Hippocampal formation (tissue), 2 donors: ENCODE data around the gene CENPK.
"Not testable (repeated sequence)": the region's sequence is repeated elsewhere in the genome, so short reads cannot be mapped to it uniquely, and the experiment has no call there.

Experiments used
- DNase-seq, 2 donors: peaks; one replicate each; lab custom pipeline; 2025; lab: John Stamatoyannopoulos, UW

Gene CENPK, protein sequence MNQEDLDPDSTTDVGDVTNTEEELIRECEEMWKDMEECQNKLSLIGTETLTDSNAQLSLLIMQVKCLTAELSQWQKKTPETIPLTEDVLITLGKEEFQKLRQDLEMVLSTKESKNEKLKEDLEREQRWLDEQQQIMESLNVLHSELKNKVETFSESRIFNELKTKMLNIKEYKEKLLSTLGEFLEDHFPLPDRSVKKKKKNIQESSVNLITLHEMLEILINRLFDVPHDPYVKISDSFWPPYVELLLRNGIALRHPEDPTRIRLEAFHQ

DNA sequence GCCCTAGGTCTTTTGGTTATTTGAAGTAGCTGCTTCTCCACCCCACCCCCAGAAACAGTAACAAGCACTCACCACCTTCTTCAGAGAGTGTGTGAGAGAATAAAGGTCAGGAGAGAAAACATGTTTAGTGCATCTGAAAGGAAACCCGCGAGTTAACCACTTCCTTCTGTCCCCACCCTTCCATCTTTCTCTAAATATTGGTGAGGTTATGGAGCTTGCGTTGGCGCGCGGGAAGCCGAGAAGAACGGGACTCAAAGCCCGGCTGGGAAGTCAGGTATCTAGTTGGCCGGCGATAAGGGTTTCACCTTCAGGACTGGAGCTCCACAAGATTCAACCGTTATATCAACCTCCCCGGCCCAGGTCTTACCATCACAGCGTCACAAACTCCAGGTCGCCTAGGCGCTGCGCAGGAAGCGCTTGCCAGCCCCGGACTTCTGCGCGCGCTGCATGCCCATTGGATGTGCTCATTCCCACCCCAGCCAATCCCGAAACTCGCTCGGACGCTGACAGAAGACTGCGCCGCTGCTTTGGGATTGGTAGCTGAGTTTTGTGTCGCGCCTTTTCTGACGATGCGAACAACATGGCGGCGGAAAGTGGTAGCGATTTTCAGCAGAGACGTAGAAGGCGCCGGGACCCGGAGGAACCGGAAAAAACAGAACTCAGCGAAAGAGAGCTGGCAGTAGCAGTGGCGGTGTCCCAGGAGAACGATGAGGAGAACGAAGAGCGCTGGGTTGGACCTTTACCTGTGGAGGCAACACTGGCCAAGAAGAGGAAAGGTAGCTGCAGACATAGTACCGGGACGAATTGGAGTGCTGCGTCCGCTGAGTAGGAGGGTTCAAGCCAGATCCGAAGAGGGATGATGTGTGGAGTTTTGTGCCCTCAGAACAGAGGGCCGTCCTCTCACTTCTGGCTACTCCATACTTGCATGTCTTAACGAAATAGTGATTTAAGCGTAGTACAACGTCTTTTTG lies at the start of gene CENPK, which contains the start of gene PPWD1:
Gene CENPK (minus strand): TSS at position 438 of the 971 bp plus-strand sequence. CDS start 8,261 bp downstream, outside the sequence.
Gene PPWD1 (plus strand): TSS at position 566 of the 971 bp plus-strand sequence. CDS start 15 bp downstream, at position 581.
- DNase-seq = peak; percentile 90

DNA sequence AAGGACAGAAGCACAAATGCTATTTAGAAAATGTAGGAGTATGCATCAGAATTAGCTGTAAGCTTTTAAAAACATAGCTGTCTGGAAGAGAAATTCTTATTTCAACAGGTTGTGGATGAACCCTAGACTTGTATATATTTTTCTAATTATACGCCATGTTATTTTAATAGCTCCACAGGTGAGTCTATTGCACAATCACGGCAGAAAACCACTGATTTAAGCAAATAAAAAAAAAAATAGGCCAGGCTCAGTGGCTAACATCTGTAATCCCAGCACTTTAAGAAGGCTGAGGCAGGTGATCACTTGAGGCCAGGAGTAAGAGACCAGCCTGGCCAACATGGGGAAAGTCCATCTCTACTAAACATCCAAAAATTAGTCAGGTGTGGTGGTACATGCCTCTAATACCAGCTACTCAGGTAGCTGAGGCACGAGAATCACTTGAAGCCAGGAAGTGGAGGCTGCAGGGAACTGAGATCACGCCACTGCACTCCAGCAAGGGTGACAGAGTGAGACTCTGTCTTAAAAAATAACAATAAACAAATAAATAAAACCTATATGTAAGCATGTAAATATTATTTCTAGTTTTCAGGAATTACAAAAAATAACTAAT lies 49.4 kb upstream of the CENPK start:
- no peak for DNase-seq

DNA sequence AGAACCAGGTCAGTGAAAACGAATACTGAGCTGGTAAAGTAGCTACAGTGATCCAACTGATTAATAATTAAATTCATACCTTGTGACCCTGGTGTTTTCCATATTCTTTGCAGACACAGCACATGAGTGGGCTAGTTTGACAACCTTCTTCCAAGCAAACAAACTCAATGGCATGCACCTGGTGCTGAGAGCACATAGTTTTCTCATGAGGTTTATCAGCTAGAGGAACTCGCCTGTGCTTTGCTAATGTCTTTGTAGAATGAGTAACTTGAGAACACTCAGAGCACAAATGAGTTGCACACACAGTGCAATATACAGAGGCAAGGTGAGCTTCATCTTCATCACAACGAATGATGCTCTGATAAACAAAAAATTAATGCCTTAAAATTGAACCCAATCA lies 48.6 kb upstream of the CENPK start:
- DNase-seq = no peak

DNA sequence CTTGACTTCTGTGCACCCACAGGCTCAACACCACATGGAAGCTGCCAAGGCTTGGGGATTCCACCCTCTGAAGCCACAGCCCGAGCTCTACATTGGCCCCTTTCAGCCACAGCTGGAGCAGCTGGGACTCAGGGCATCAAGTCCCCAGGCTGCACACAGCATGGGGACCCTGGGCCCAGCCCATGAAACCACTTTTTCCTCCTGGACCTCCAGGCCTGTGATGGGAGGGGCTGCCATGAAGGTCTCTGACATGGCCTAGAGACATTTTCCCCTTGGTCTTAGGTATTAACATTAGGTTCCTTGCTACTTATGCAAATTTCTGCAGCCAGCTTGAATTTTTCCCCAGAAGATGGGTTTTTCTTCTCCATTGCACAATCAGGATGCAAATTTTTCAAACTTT lies 38.8 kb upstream of the CENPK start:
- not testable (repeated sequence) for DNase-seq

DNA sequence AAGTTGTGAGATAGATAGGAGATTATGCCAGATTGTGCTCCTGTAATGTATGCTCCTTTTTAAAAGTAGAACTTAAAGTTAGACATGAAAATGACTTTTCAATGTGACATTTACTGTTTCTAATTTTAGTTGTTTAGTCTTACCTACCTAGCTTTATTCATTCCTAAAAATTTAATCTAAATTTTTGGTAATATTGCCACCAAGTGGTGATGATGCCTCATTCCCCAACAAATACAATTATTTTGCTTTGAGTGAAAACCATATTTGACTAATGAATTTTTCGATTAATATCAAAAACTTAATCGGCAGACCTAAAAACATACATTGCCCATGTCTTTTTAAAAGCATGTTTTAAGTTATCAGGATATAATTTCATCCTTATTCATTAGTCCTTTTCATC lies 25.7 kb upstream of the CENPK start:
- no peak for DNase-seq

DNA sequence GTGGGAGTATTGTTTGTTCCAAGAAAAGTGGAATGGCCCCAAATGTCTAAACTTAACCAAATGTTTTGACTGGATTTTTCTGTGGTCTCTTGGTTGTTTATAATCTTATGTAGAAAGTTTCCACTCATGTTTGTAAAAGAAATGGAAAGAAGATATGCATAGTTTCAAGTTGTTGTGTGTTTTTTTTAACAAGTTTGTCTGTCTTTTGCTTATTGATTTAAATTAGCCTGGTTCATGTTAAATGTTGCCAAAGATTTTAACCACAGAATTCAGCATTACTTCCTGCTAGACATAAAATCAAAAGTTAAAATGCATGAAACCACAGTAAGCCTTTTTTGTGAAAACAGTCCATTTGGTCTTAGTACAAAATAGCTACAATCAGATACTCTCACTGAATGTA lies 14.2 kb upstream of the CENPK start:
- DNase-seq = no peak

DNA sequence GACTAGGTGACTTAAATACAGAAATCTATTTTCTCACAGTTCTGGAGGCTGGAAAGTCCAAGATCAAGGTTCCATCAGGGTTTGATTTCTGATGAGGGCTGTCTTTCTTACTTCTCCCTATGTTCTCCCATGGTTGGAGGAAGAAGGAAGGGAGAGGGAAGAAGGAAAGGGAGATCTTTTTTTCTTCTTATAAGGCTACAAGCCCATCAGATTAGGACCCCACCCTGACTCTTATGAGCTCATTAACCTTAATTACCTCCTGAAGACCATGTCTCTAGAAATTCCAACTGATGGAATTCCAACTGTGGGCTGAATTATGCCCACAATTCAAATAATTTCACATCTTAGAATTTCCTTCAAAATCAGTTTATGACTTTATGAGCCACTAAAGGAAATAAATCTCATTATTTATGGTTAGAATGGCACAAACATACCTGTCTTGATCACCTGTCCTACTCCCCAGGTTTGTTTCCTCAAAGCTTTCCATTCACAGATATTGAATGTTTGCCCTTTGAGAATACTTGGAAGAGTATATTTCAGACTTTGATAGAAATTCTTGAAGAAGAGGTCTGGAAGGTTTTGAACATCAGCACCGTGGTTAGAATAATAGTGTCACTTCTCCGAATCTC lies 7.7 kb upstream of the CENPK start:
- DNase-seq = no peak

DNA sequence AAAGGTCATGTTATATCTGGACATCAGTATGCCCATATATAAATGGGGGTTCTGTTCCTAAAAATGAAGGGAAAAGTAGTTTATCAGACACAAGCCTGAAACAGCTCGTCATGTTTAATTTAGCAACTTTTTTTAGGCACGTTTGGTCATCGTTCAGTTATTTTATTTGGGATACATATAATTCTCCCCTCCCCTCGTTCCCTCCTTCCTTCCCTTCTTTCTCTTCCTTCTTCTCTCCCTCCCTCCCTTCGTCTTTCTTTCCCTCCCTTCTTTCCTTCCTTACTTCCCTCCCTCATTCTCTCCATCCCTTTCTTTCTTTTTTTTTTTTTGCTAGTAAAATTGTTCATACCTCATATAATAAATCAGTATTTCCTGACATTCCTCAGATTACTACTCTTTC lies 3.5 kb upstream of the CENPK start:
- no peak for DNase-seq

DNA sequence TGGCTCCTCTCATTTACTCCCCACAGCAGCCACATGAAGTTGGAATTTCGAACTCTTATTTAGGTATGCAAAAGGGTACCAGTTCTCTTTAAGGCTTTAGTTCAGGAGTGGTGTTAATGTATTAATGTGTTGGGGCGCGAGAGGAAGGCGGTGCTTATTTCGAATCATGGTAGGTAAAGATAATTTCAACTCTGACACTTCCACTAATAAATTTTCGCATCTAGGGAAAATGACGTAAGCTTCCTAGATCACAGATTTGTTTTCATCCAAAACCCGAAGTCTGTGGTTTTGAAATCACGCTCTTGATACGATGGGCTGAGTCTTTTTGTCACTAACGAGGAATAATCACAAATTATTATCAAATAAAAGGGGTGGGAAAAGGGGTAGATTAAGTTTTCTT lies 809 bp upstream of the CENPK start:
- no peak for DNase-seq

DNA sequence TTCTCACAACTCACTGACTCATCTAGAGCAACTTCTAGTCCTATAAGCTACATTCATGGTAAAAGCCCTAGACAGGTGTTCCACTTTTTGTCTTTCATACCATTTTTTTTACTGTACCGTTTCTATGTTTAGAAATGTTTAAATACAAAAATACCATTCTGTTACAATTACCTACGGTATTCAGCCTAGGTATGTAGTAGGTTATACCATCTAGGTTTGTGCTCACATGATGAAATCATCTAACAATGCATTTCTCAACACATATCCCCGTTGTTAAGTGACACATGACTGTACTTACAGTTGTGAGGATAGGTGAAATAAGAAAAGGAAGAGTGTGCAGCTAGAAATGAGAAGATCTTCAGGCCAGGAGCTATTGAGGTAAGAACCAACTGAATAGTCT lies 6.2 kb downstream of the CENPK start:
- DNase-seq = no peak

DNA sequence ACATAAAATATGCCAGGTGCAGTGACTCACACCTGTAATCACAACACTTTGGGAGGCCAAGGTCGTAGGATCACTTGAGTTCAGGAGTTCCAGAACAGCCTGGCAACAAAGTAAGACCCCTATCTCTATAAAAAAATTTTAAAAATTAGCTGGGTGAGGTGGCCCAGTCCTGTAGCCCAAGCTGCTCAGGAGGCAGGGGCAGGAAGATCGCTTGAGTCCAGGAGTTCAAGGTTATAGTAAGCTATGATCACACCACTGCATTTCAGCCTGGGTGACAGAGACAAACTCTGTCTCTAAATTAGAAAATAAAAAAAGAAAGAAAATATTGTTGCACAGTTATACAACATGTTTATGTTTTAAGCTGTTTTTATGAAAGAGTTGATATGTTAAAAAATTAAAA lies 6.8 kb downstream of the CENPK start:
- no peak for DNase-seq

DNA sequence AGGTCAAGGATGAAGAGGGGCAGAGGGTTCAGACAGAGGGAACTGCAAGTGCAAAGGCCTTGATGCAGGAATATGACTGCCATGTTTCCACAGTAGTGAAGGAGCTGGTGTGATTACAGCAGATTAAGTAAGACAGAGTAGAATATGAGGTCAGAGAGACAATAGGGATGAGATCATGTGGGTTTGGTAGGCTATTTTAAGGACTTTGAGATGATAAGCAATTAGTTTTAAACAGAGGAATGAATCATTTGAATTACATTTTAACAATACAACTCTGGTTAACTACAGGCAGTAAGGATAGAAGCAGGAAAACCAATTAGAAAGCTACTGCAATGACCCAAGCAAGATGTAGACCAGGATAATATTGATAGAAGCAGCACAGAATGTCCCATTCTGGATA lies 7.7 kb downstream of the CENPK start:
- DNase-seq = no peak

DNA sequence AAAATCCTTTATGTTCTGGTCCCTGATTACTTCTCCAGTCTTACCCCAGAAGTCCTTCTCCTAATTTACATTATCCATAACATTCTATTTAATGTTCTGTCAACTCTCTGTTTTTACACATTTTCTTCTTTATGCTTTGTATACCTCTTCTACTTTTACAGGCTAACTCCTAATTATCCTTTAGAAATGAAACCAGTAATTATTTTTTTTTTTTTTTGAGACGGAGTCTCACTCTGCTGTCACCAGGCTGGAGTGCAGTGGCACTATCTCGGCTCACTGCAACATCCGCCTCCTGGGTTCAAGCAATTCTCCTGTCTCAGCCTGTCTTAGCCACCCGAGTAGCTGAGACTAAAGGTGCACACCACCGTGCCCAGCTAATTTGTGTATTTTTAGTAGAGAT lies 9.0 kb downstream of the CENPK start:
- no peak for DNase-seq

DNA sequence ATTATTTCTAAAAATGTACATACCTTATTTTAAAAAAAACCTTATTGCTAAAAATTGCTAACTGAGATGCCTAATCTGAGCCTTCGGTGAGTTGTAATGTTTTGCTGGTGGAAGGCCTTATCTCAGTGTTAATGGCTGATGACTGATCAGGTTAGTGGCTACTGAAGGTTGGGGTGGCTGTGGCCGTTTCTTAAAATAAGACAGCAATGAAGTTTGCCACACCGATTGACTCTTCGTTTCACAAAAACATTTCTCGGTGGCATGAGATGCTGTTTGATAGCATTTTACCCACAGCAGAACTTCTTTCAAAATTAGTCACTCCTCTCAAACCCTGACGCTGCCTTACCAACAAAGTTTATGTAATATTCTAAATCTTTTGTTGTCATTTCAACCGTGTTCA lies 14.7 kb downstream of the CENPK start:
- no peak for DNase-seq

DNA sequence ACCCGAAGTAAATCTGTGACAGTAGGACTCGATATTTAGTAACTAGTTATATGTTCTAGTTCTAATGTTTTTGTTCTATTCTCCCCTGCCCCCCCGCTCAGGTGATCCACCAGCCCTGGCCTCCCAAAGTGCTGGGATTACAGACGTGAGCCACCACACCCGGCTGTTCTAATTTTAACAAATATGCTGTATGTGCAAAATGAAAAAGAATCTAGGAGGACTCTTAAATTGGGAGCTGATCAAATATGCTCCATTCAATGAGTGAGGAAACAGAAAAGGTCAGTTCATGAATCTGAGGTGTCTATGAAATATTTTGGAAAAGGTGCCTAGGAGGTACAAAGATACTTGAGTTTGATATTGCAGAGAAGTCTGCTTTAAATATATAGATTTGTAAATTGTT lies 16.8 kb downstream of the CENPK start:
- DNase-seq = no peak

DNA sequence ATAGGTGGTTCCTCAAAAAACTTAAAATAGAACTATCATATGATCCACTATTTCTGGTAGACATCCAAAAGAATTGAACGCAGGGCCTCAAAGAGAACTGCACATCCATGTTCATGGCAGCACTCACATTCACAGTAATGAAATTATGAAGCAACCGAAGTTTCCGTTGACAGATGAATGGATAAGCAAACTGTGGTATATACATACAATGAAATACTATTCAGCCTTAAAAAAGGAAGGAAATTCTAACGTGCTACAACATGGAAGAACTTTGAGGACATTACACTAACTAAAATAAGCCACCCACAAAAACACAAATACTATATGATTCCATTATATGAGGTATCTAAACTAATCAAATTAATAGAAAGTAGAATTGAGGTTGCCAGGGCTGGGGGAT lies 18.5 kb downstream of the CENPK start:
- DNase-seq = no peak

DNA sequence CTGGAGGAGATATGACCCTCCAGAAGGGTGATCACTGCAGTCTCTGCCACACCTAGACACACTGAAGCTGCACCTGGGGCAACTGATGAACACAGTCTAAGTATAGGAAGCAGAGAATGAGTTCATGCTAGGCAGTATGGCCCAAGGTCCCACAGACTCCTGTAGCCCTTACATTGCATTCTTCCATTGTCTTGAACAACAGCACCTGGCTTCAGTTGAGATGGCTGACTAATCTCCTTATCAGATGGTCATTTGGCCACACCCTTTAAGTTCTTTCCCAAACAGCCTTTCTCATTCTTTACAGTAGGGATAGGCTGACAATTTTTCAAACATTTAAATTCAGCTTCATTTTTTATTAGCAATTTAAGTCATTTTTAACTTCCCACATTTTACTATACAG lies 23.1 kb downstream of the CENPK start:
- no peak for DNase-seq

DNA sequence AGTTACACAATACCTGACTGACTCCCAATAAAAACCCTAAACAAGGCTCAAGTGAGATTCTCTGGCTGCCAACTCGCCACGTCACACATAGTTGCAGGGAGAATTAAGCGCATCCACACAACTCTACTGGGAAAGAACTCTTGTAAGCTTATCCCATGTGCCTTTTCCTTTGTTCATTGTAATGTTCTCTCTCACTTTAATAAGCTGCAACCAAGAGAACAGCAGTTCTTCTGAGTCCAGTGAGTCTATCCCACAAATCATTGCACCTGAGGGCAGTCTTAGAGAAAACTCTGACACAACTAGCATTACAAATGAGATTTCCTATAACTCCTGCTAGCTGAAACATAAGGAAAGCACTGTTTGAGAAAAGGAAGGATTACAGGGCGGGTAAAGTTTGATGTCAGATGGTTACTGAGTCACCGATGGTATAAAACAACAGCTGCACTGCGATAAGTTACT lies 27.4 kb downstream of the CENPK start:
- no peak for DNase-seq

DNA sequence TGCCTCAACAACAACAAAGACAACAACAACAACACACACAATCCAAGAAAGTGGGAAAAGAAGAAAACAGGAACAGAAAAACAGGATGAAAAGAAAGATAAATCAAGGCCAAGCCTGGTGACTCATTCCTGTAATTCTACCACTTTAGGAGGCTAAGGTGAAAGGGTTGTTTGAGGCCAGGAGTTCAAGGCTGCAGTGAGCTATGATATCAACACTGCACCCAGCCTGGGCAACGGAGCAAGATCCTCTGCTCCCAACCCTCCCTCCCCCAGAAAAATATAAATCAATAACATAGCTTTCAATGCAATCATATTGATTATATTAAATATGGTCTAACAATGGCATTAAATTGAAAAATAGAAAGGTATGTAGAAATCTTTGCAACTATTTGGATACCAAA lies 32.1 kb downstream of the CENPK start:
- DNase-seq = no peak

DNA sequence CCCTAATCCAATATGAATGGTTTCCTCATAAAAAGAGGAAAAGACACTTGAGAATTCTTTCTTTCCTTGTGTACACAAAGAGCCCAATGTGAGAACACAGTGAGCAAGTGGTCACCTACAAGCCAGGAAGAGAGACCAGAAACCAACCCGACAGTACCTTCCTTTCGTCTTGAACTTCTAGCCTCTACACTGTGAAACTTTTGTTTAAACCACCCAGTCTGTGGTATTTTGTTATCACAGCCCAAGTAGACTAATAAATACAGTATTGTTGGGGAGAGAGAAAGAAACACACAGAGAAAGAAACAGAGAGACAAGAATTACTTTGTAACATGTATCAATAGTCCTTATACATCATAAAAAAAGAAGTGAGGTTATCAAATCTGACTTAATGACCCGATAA lies 37.2 kb downstream of the CENPK start:
- DNase-seq = no peak

DNA sequence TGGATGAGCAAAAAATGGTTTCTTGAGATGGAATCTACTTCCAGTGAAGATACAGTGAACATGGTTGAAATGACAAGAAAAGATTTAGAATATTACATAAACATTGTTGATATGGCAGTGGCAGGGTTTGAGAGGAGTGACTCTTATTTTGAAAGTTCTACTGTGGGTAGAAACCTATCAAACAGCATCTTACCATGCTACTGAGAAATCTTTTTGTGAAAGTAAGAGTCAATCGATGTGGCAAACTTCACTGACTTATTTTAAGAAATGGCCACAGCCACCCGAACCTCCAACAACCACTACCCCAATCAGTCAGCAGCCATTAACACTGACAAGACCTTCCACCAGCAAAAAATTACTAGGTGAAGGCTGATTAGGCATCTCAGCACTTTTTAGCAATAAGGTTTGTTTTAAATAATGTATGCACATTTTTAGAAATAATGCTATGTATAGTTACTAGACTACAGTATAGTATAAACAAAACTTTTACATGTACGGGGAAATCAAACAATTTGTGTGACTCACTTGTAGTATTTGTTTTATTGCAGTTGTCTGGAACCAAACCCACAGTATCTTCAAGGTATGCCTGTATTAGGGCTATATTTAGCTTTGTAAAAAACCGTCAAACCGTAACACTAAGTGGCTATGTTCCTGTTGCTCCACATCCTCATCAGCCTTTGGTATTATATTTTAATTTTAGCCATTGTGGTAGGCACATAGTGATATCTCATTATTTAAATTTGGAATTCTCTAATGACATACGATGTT lies 50.6 kb downstream of the CENPK start:
- DNase-seq = no peak
